GM19240 (cell line): ENCODE data around the gene MAML1.
"Not testable (repeated sequence)": the region's sequence is repeated elsewhere in the genome, so short reads cannot be mapped to it uniquely, and the experiment has no call there.

ENCODE experiments used
- DNase-seq: peaks from one replicate; pipeline ENCODE4 v3.0.0; 2011; ENCODE audit warnings: low spot score; ENCODE audit not compliant: insufficient read length

MAML1 gene

DNA sequence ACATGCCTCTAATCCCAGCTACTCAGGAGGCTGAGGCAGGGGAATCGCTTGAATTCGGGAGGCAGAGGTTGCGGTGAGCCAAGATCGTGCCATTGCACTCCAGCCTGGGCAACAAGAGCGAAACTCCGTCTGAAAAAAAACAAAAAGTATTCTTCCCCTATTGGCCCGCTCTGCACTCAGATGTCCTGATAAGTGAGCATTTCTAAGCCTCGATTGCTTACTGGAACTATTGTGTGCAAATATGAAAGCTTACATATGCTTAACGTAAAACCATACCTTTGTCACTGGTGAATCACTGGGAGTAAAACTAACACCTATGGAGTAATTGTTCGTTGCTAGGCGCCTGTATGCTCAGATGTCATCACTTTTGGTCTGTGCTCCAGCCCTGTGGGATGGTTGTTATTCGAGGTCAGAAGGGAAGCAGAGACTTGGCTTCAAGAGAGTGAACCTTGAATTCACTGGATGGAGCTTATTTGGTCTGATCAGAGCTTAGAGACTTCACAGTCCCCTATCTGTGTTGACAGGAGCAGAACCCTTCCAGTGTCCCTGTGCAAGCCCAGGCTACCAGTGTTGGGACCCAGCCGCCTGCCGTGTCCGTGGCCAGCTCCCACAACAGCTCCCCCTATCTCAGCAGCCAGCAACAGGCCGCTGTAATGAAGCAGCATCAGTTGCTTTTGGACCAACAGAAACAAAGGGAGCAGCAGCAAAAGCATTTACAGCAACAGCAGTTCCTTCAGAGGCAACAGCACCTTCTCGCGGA, 35.9 kb downstream of the MAML1 start:
- no peak for DNase-seq

DNA sequence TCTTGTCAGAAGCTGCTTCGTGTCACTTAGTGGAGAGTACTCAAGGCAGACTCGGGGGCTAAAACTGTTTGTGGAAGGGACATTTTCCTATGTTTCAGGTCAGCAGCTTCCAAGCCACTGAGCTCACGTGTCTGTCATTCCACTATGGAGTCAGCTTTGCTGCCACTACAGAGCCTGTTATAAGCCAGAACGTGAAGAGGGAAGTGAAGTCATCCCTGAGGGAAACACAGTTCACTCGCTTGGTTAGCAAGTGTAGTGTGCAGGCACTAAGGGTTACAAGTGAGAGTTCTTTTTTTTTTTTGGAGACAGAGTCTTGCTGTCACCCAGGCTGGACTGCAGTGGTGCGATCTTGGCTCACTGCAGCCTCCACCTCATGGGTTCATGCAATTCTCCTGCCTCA, 36.6 kb downstream of the MAML1 start:
- DNase-seq = no peak

DNA sequence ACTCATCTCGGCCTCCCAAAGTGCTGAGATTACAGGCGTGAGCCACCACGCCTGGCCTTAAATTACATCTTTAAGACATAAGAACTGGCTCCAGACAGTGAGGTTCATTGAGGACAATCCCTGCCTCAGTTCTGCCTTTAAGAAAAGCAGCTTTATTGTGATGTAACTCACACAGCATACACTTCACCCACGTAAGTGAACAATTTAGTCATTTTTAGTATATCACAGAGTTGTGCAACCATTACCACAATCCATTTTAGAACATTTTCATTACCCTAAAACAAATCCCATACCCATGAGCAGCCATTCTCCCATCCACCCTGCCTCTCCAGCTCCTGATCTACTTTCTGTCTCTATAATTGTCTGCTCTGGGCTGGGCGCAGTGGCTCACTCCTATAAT, 37.2 kb downstream of the MAML1 start:
- DNase-seq = no peak

DNA sequence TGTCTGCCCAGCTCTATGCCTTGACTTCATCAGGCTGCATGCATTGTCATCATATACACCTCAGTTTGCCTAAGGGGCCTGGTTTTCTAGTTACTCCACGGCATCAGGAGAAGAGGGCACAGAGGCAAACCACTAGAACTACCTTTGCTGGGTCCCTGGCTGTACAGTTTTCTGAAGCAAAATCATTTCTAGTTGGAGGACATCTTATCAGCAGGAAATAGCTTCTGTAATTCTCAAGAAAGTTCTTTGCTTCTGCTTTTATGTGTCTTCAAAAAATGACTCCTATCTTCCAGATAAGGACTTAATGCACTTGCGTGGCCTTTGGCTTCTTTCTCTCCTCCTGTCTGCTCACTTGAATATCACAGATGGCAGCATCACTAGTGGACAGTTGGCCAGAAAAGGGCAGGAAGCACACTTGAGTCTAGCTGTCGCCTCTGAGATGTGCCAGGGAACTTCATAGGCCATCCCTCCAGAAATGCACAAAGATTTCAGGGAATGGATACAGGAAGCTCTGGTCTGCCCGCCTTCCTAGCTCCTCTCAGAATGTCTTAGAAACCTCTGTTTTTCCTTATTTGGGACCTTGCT, 38.8 kb downstream of the MAML1 start:
- DNase-seq = no peak

DNA sequence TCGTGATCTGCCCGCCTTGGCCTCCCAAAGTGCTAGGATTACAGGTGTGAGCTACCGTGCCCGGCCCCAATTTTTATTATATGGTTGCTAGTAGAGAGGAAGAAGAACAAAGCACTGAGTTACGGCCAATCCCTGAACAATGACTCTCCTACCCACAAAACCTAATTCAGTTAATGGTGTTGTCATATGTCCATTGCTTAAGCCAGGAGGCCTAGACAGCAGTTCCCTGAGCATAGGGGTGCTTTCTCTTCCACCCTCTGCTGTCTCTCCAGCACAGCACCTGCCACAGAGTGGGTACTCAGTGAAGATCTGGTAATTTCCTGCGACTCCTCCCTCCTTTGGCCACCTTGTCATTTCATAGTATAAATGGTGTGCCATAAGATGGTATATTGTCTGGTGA, 39.7 kb downstream of the MAML1 start:
- no peak for DNase-seq

DNA sequence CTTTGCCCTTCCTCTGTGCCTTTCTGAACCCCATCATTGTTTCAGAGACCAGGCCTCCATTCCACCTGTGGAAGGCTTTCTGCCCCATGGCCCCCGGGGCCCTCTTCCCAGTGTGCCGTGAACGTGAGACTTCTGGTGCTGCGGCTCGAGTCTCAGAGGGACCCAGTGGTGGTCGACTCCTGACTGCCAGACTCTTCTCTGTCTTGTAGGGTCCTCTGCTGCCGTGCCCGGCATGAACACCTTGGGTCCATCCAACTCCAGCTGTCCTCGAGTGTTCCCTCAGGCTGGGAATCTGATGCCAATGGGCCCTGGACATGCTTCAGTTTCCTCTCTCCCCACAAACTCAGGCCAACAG, 41.0 kb downstream of the MAML1 start:
- no peak for DNase-seq

DNA sequence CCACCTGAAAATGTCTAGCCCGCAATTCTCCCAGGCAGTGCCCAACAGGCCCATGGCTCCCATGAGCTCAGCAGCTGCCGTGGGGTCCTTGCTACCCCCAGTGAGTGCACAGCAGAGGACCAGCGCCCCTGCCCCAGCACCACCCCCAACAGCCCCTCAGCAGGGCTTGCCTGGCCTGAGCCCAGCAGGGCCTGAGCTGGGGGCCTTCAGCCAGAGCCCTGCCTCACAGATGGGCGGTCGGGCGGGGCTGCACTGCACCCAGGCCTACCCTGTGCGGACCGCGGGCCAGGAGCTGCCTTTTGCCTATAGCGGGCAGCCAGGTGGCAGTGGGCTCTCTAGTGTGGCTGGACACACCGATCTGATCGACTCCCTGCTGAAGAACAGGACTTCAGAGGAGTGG, 41.8 kb downstream of the MAML1 start:
- DNase-seq = no peak

DNA sequence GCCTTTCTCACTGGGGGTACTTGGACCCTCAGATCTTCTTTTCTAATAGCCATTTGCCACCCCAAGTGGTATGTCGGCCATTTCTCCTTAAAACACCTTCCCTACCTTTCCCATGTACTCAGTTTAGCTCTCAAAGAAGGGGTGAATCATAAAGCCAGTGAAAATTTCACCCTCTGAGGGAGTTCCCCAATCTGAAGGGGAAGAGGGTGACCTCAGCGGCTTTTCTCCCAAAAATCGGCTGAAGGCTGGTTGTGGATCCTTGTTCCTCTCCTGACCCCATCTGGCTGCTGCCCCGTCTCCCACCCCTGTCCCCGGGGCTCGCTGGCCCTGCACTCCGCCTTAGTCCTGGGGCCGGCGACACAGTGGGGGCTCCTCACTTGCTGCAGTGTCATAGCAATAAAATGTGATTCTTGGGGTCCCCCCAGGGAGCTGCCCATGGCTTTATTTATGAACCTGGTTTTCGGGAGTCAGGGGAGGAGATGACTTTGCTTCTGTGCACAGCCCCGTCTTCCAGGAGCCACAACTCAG, 43.9 kb downstream of the MAML1 start:
- no peak for DNase-seq

DNA sequence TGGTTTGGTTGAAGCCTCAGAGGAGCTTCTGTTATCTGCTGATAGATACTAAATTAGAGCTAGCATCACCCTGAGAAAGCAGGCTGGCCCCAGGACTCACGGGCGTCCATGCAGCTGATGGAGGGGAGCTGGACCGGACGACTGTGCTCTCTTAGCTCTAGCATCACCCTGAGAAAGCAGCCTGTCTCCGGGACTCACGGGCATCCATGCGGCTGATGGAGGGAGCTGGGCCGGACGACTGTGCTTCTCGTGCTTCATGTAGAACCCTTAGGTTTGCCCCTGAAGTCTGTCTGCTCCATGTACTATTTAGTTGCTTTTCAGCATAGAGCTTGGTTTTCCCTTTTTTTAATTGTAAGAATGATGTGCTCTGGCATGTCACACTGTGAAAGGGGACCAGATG, 44.8 kb downstream of the MAML1 start:
- no peak for DNase-seq

DNA sequence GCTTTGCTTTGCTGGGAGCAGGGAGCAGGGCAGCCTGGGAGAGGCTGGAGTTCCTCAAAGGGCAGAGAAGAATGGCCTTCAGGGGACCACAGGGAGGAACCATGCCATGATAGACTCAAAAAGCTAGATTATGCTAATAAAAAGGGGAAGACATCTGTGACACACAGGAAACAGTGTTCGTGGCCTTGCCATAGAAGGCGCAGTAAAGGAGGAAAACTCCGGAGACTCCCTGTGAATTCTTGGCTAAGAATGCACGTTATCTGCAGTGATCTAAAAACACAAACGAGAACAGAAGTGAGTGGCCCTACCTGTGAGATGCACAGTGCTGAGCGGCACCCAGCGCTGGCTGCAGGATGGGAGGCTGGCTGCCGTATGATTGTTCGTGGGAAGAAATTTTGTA, 45.3 kb downstream of the MAML1 start:
- no peak for DNase-seq

DNA sequence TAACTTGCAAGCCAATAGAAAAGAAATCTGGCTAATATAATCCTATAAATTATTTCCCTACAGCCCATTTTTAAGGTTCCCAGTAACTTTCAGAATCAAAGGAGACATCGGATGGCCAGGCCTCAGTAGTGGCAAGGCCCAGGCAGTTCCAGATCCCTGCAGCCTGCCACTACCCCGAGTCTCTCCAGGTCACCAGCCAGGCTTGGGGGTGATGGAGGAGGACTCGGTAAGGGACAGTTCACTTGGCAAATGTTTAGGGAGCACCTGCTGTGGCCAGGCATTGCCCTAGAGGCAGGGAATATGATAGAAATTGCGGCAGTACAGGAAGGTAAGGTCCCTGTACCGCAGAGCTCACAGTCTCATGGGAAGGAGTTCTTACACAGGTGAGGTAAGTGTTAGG, 46.0 kb downstream of the MAML1 start:
- DNase-seq = no peak

DNA sequence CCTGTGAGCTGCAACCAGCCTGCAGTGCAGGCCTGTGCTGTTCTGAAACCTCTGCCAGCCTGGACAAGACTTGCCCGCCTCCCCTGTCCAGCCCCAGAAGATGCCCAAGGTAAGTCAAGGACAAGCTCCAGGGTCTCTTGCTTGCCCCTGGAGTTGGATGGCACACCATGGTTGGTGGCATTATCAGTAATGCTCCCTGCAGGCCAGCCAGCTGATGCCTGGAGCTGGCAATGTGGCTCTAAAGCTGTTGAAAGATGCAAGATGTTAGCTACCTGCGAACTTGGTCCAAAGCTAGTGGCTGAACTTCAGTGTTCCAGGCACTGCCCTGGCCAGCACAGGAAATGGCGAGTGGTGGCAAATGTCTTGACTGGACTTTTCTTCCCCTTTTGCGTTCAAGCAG, 47.2 kb downstream of the MAML1 start:
- DNase-seq = no peak

DNA sequence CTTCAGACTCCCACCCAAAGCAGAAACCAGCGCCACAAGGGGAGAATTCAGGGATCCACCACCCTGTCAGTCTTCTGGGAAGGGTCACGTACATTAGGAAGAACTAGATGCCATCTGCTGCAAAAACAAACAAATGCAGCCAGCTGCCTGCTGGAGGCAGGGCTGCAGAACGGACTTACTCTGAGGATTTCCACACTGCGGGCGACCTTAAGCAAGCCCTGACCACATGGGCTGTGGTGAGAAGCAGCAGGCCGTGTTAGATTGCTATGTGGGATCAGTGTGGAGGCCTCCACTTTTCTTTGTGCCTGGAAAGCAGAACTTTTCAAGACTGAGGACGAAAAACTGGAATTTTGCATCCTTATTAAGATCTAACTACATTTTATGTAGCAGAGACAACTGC, 47.7 kb downstream of the MAML1 start:
- no peak for DNase-seq

DNA sequence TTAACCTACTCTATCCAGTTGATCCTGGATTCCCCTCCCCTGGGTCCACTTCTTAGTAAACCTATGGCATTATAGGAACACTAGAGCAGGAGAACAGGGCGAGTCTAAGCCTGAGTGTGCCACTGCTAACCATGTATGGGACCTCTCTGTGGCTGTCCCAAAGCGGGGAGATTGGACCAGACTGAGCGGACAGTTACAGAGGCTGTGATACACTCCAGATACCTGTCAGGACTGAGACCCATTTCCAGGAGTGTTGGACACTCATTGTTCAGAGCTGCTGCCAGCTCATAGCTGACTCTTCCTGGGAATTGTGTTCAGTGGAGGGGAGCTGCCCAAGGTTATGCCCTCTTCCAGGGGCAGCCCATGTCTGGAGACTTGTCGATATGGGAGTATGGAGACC, 49.2 kb downstream of the MAML1 start:
- no peak for DNase-seq

DNA sequence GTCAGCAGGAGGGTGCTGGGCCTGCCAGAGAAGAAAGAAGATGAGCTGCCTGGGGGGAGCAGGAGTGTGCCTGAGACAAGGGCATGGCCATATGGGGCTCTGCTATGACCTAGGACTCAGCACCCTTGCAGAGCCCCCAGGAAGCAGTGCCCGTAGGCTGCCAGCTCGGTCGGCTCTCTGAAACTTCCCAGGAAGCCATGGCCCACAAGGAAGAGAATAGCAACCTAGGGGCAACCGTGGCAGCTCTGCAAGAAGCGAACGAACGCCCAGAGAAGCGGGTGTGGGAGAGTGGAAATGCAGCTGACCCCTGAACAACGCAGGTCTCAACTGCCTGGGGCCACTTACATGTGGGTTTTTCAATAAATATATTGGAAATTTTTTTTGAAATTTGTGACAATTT, 50.5 kb downstream of the MAML1 start:
- no peak for DNase-seq

DNA sequence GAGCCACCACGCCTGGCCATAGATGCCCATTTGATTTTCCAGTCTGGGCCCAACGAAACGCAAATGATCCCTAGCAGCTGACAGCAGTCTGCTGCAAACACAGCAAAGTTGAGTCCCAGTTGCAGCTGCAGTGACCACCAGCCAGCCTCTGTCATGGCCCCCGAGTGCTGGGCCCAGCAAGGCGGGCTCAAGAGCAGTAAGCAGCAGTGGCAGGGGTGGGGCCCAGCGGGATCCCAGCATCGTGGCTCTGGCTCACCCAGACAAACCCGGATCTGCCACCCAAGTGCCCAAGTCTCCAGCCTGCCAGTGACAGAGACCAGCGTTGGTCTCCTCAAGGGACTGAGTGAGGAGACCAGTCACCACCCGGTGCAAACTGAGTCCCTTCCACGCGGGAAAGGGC, 54.2 kb downstream of the MAML1 start:
- no peak for DNase-seq

DNA sequence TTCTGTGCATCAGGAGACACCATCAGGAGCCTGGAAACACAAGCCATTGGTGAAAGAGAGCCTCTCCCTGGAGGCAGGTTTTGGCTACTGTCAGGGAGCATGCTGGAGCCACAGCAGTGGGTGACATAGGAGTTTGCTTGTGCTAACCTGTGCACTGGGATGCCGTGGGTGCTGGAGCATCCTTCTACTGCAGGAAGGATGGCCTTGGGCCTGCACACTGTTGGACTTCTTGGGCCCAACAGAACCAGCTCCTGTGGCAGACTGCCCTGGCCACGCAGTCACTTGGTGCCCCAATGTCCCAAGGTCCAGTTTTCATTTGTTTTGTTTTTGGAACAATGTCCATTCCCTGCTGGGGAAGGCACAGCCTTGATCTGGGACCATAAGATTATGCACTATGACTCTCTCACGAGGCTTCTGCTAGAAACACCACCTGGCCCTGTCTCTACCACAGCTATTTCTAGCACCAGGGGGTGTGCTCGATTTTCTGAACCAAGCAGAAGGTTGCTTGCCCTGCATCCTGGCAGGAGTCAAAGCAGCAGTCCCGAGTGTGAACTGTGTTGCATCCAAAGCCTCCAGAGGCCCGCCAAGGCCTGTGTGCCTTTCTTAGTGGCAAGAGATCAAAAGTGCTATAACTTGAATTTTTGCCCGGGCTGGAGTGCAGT, 55.7 kb downstream of the MAML1 start:
- no peak for DNase-seq

DNA sequence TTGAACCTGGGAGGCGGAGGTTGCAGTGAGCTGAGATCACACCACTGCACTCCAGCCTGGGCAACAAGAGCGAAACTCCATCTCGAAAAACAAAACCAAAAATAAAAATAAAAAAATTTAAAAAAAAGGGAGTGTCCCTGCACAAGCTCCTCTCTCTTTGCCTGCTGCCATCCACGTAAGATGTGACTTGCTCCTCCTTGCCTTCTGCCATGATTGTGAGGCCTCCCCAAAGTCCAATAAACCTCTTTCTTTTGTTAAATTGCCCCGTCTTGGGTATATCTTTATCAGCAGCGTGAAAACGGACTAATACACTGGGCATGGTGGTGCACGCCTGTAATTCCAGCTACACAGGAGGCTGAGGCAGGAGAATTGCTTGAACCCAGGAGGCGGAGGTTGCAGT, 56.7 kb downstream of the MAML1 start:
- DNase-seq = not testable (repeated sequence)

DNA sequence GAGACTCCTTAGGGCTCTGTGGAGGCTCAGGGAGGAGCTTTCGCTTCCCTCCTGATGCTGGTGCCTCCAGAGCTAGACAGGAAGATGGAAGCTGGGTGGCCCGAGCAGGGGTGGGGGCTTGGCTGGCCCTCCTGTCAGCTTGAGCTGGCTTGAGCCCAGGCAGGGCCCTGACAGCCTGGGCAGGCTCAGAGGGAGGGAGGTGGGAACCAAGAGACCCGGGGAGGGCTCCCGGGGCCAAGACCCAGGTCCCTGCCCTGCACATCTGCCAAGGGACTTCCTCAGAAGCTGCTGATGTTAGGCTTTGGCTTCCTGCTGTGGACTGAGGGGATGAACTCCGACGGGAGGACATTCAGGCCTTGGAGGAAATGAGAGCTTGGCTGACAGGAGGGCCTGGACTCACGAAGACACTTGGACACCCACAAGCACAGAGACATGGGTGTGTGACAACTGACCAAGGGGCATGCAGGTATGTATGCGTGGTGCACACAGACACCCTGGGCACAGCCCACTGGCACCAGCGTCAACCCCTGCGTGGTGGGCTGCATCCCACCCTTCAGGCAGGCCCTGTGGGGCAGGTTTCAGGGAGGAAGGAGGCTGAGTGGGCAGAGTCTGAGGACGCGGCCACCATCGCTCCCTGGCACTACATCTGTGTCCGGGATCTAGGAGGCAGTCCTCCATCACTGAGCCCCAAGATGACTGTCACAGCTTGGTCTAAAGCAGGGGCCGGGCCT, 59.4 kb downstream of the MAML1 start:
- DNase-seq = no peak

DNA sequence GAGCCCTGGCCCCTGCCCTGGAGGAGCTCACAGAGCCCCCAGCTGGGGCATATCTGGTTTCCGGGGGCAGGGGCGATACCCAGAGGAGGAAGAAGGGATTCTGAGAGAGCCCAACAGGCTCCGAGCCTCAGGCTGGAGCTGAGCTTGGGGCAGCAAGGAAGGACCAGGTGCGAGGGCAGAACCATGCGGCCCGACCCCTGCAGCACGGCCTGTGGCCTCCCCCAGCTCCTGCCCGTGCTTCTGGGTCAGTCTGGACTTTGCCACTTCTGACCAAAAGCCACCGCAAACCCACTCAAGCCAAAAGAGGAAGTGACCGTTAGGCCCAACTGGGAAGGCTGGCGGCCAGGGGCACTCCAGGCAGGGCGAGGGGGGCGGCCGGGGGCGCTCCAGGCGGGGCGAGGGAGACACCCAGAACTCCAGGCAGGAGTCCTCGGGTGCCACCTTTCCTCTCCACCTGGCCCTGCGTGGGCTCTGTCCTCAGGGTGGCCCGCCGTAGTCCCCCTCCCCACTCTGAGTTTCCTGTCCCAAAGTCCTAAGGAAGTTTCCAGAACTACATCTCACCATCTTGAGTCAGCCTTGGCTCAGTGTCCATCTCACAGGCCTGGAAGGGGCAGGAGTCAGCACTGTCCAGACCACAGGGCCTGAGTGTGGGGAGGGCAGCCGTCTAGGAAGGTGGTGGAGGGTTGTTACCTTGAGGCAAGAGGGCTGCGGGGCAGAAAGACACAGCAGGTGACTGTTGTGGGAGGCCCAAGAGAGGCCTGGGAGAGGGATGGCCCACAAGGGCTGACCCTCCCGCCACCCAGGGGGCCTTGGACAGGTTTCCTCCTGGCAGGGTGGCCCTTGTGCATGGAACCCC, 60.2 kb downstream of the MAML1 start:
- DNase-seq = no peak

DNA sequence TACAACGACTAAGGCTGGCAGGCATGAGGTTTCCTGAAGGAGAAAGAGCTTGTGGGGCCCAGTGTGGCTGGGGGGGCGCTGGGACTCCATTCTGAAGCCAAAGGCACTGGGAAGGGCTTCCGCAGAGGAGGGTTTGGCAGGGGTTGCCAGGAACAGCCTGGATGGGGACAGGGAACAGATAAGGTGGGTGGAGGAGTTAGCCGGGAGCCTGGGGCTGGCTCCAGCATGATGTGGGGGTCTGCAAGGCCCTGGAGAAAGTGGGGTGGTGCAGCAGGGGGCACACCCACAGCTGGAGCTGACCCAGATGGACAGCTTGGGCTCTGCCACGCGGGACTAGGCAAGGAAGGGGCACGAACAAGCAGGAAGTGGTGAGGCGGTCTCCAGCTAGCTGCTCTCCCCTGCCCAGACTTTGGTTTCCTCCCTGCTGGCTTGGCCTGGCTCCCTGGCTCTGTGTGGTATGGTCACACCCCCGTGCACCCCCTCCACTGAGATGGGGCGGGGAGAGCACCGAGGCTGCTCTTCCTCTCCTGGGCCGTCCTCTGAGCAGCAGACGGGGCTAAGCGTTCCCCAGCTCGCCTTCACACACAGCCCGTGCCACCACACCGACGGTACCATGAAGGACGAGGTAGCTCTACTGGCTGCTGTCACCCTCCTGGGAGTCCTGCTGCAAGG, 61.0 kb downstream of the MAML1 start, which contains the start of gene LTC4S:
TSS of gene LTC4S (plus strand) at position 519 of the 672 bp plus-strand sequence. CDS start at position 614, 95 bp downstream.
- no peak for DNase-seq
